Keratinocyte (primary cell): ENCODE results near the gene EN2. TPM values are rescaled to one million over a fixed set of nuclear protein-coding genes. Genes with fewer than 3 reads are reported as not detected.
A peak's percentile ranks its signal among the peaks of the same experiment; 100 is the strongest.

Experiments
- DNase-seq: peaks from one replicate; pipeline ENCODE4 v3.0.0-alpha.2; 2011; ENCODE audit warnings: low read depth, missing footprints, low spot score
- FAIRE-seq: peaks from 2 replicates; lab custom pipeline; 2011; peaks lifted over from hg19 to GRCh38; lab: Jason Lieb, UNC
- H2AFZ ChIP-seq: 2 replicates; pipeline ENCODE4 v1.6.0; 2012; ENCODE audit warnings: low read length, control low read depth, inconsistent platforms; ENCODE audit not compliant: control insufficient read depth
- H3K27ac ChIP-seq: 2 replicates; pipeline ENCODE4 v1.5.1; 2011; ENCODE audit warnings: low read length; ENCODE audit not compliant: control insufficient read depth, insufficient read depth
- H3K27me3 ChIP-seq: 3 replicates; pipeline ENCODE4 v1.6.0; 2011; ENCODE audit warnings: low read length; ENCODE audit not compliant: control insufficient read depth, insufficient read depth; ENCODE audit errors: extremely low read depth
- H3K36me3 ChIP-seq, 2 experiments: 2 replicates in 1 of 2; 3 replicates in 1 of 2; pipeline ENCODE4 v1.5.1; 2011; ENCODE audit warnings: low read length in 2 of 2, mild to moderate bottlenecking in 1 of 2; ENCODE audit not compliant: control insufficient read depth in 2 of 2, insufficient read depth in 2 of 2; ENCODE audit errors: extremely low read depth in 1 of 2
- H3K4me1 ChIP-seq: 3 replicates; pipeline ENCODE4 v1.5.1; 2011; ENCODE audit warnings: low read length; ENCODE audit not compliant: control insufficient read depth, insufficient read depth; ENCODE audit errors: extremely low read depth
- H3K4me2 ChIP-seq: 3 replicates; pipeline ENCODE4 v1.6.0; 2011; ENCODE audit warnings: low read depth, low read length; ENCODE audit not compliant: control insufficient read depth, insufficient read depth; ENCODE audit errors: extremely low read depth
- H3K4me3 ChIP-seq, 3 experiments: fragments of 200-600 bp in 1 of 3; sonication (generic) in 1 of 3; 2 replicates in 2 of 3; 3 replicates in 1 of 3; pipeline ENCODE4 v1.5.1; 2011 to 2016; ENCODE audit warnings: low read length in 3 of 3, mild to moderate bottlenecking in 3 of 3, control low read depth in 2 of 3, inconsistent platforms in 1 of 3, low read depth in 1 of 3, mixed read lengths in 1 of 3, mixed run types in 1 of 3, moderate library complexity in 1 of 3; ENCODE audit not compliant: control insufficient read depth in 2 of 3, insufficient read depth in 2 of 3; ENCODE audit errors: extremely low read depth in 1 of 3
- H3K79me2 ChIP-seq: 2 replicates; pipeline ENCODE4 v1.6.0; 2012; ENCODE audit warnings: low read length; ENCODE audit not compliant: control insufficient read depth, insufficient read depth
- H3K9ac ChIP-seq: 3 replicates; pipeline ENCODE4 v1.6.0; 2011; ENCODE audit warnings: low read length; ENCODE audit not compliant: control insufficient read depth, insufficient read depth; ENCODE audit errors: extremely low read depth
- H3K9me1 ChIP-seq: 3 replicates; pipeline ENCODE4 v1.6.0; 2011; ENCODE audit warnings: low read length; ENCODE audit not compliant: control insufficient read depth, insufficient read depth; ENCODE audit errors: extremely low read depth
- H3K9me3 ChIP-seq: 2 replicates; pipeline ENCODE4 v1.5.1; 2012; ENCODE audit warnings: low read depth, low read length; ENCODE audit not compliant: control insufficient read depth
- H4K20me1 ChIP-seq: 3 replicates; pipeline ENCODE4 v1.6.0; 2011; ENCODE audit warnings: low read length; ENCODE audit not compliant: control insufficient read depth, insufficient read depth; ENCODE audit errors: extremely low read depth
- CTCF ChIP-seq, 3 experiments: IDR thresholded peaks in 1 of 3; conservative IDR thresholded peaks in 1 of 3; optimal IDR thresholded peaks in 1 of 3; 2 replicates in 2 of 3; 3 replicates in 1 of 3; pipeline versions ENCODE3 to v1.5.1; 2011; ENCODE audit warnings: low read length in 3 of 3, mild to moderate bottlenecking in 3 of 3, moderate library complexity in 2 of 3, control low read depth in 1 of 3, inconsistent platforms in 1 of 3; ENCODE audit not compliant: insufficient read depth in 2 of 3; ENCODE audit errors: extremely low read depth in 1 of 3
- EZH2 ChIP-seq: IDR thresholded peaks from one replicate; pipeline ENCODE4 v1.6.1; 2012; ENCODE audit warnings: inconsistent platforms, mild to moderate bottlenecking, low read length, moderate library complexity
- dilution Hi-C: fragments of 300-500 bp; cut with MboI; formaldehyde crosslinking; loops from one replicate; pipeline ENCODE4 v1.7.0; 2020; ENCODE audit warnings: low sequenced_read_pairs; ENCODE audit not compliant: extremely low pct_ligation_motif_present
- polyA plus RNA-seq, 5 experiments: library from polyadenylated mRNA; depleted of rRNA in 3 of 5; stranded (reverse) in 3 of 5; stranded (forward) in 1 of 5; unstranded in 1 of 5; fragments of >200 nt; gene quantifications; 1 replicate in 1 of 5; 2 replicates in 3 of 5; 3 replicates in 1 of 5; pipeline versions ENCODE4 v1.2.1 to v1.2.3, GENCODE V29; 2011 to 2012; ENCODE audit warnings: missing spikeins in 2 of 5, low read depth in 1 of 5, low replicate concordance in 1 of 5

Gene EN2
- polyA plus RNA-seq, 1 donor (not counting 4 experiments of a cell fraction or from before 2014, with no cell fraction given): 0.05 TPM

- Histone ChIP-seq H3K9me3 (no peaks in the 10 kb centered on the region), H3K36me3 (no peaks in the 10 kb centered on the region), H3K27me3 (peaks cover 97% of the 10 kb centered on the region), H3K4me3 (no peak overlapping the region), H3K9ac (no peak overlapping the region), H4K20me1 (peaks cover 4% of the 10 kb centered on the region), H3K9me1 (no peaks in the 10 kb centered on the region), H3K79me2 (no peaks in the 10 kb centered on the region), H3K4me1 (no peaks in the 10 kb centered on the region), H3K4me2 (peak overlapping the region; percentile 10), H3K27ac (no peak overlapping the region), H2AFZ (no peak overlapping the region)
- no peak for DNase-seq
- no peak for FAIRE-seq
- dilution Hi-C loops: no loop called here
- TF ChIP-seq EZH2: peak; percentile 96
- TF ChIP-seq CTCF (optimal IDR thresholded peaks at IDR 0.05 in 1 of 3, IDR thresholded peaks at IDR 0.05 in 1 of 3, conservative IDR thresholded peaks at IDR 0.05 in 1 of 3; ENCODE audit: extremely low read depth in 1 of 3, insufficient read depth in 2 of 3, low read length in 3 of 3): no peak
These were observed 1.2 kb downstream of the EN2 start for GRCh38 chr7:155458878-155459699.

DNA sequence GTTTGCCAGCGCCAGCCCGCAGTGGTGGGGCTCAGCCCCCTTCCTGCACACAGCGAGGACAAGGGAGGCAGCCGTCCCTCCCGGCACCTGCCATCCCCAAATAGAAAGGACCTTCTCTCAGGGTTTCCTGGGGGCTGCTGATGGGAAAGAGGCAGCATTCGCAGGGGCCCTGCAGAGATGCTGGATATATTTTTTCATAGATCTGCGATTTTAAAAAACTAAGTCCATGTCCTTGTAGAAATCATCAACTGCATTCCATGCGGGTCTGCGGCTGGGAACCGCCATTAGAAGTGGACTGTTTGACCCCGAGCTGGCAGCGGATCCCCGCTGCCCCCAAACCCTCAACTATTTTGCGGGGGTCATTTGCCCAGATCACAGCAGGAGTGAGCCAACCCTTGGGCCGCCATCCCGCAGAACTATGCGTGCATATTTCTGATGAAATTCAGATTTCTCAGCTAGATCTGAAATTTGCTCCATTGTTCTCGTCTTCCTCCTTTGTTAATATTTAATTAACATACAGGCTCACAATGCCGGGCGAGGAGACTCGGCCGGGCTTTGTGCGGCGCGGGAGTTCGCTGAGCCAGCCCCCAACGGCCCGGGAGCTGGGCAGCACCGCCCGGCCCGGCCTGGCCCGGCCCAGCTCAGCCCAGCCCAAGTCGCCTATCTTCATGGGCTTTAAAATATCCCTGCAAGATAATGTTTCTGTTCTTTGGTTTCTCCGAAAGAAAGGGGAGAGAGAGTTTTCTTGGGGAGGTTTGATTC lies 2.0 kb downstream of the EN2 start:
- H3K27me3 ChIP-seq: peaks cover 97% of the 10 kb centered on the region
- no peaks in the 10 kb centered on the region for H3K36me3 ChIP-seq
- DNase-seq: no peak
- no peak overlapping the region for H3K4me2 ChIP-seq
- peaks cover 4% of the 10 kb centered on the region for H4K20me1 ChIP-seq
- H3K79me2 ChIP-seq: no peaks in the 10 kb centered on the region
- FAIRE-seq: no peak
- H3K27ac ChIP-seq: no peak overlapping the region
- no peak overlapping the region for H2AFZ ChIP-seq
- no peaks in the 10 kb centered on the region for H3K9me1 ChIP-seq
- TF ChIP-seq EZH2 (no peak), CTCF (optimal IDR thresholded peaks at IDR 0.05 in 1 of 3, IDR thresholded peaks at IDR 0.05 in 1 of 3, conservative IDR thresholded peaks at IDR 0.05 in 1 of 3; ENCODE audit: extremely low read depth in 1 of 3, insufficient read depth in 2 of 3, low read length in 3 of 3) (no peak)
- no peak overlapping the region for H3K9ac ChIP-seq
- no peaks in the 10 kb centered on the region for H3K4me1 ChIP-seq
- no peak overlapping the region for H3K4me3 ChIP-seq
- H3K9me3 ChIP-seq: no peaks in the 10 kb centered on the region
- dilution Hi-C loops: no loop called here
